Aorta (tissue), 5 donors: Measurements from ENCODE around the gene HLA-DMB. TPM values are rescaled to one million over a fixed set of nuclear protein-coding genes. Genes with fewer than 3 reads are reported as not detected.

Source experiments
- ATAC-seq: fragments of 200-7000 bp; cut with Tn5 transposase; one replicate; pipeline ENCODE4 v1.9.1; 2022; ENCODE audit warnings: moderate library complexity; ENCODE audit not compliant: low FRiP score
- DNase-seq, 2 donors: peaks; one replicate each; pipeline ENCODE4 v3.0.0-alpha.2; 2020
- H3K27ac ChIP-seq, 2 donors: one replicate each; pipeline ENCODE4 v1.5.1; 2013; ENCODE audit warnings: low read length in 2 of 2, mild to moderate bottlenecking in 2 of 2, moderate library complexity in 2 of 2, control low read depth in 1 of 2, inconsistent platforms in 1 of 2, low read depth in 1 of 2
- H3K27me3 ChIP-seq, 2 donors: one replicate each; pipeline ENCODE4 v1.6.1; 2013; ENCODE audit warnings: control low read depth in 1 of 2, low read length in 1 of 2, mild to moderate bottlenecking in 1 of 2, moderate library complexity in 1 of 2; ENCODE audit not compliant: insufficient read depth in 2 of 2, control insufficient read depth in 1 of 2
- H3K36me3 ChIP-seq, 2 donors: one replicate each; pipeline ENCODE4 v1.6.1; 2013; ENCODE audit warnings: control low read depth in 1 of 2, low read length in 1 of 2, mild to moderate bottlenecking in 1 of 2; ENCODE audit not compliant: insufficient read depth in 2 of 2, control insufficient read depth in 1 of 2
- H3K4me1 ChIP-seq, 2 donors: one replicate each; pipeline ENCODE4 v1.6.1; 2013; ENCODE audit warnings: low read length in 2 of 2, control low read depth in 1 of 2, mild to moderate bottlenecking in 1 of 2, moderate library complexity in 1 of 2; ENCODE audit not compliant: insufficient read depth in 2 of 2, control insufficient read depth in 1 of 2
- H3K4me3 ChIP-seq, 2 donors: one replicate each; pipeline ENCODE4 v1.5.1; 2013; ENCODE audit warnings: low read length in 2 of 2, control low read depth in 1 of 2, mild to moderate bottlenecking in 1 of 2
- H3K9me3 ChIP-seq: one replicate; pipeline ENCODE4 v1.6.1; 2013; ENCODE audit warnings: mild to moderate bottlenecking, low read length; ENCODE audit not compliant: control insufficient read depth
- WGBS, 2 donors: extraction: QIAGEN DNeasy Blood & Tissue Kit; methylation state at CpG; one replicate each; pipeline ENCODE4 v1.1.7; 2013; 5-methylcytosine and 5-hydroxymethylcytosine counted together
- intact Hi-C, 2 donors: fragments of 100-400 bp; cut with DNase I; formaldehyde crosslinking; loops; one replicate each; pipeline versions ENCODE4 v1.14.2 to v1.15.0; 2022
- polyA plus RNA-seq, 2 donors: library from polyadenylated mRNA; stranded (reverse); fragments of 200-250 nt; gene quantifications; one replicate each; pipeline ENCODE4 v1.2.3, GENCODE V29; 2013
- total RNA-seq, 2 donors: library from RNA; stranded (reverse); fragmentation: NEBNext Ultra II Directional; extraction: Animal tissue kit (Norgen Biotek cat#: 25700); gene quantifications; one replicate each; pipeline ENCODE4 v1.2.1, GENCODE V29; 2021
- donor health status: healthy with polysubstance abuse.
- donor health status: Bipolar disorder and iron deficiency.
- donor health status: DM: no; HTN: no; CAD: no.
- donor health status: DM: no; HTN: no; CAD: no.
- donor health status: DM: yes; HTN: yes; CAD: no.

HLA-DMB gene
- total and polyA plus RNA-seq, 4 donors, result 3.6 to 73.1 (median 27.9) TPM

- 65 to 68% methylated on average over 11 of the region's 11 CpGs for WGBS, 2 donors
- Histone ChIP-seq H3K27ac (no peak overlapping the region), H3K4me1 (no peaks in the 10 kb centered on the region), H3K36me3 (peaks cover 10 to 23% of the 10 kb centered on the region in 2 donors), H3K4me3 (no peak overlapping the region), H3K27me3 (no peaks in the 10 kb centered on the region), H3K9me3 (no peaks in the 10 kb centered on the region)
- intact Hi-C loops, result no loop called here
- no peak for DNase-seq
- no peak for ATAC-seq
Observed at GRCh38 chr6:32980488-32981038, 39.7 kb upstream of the HLA-DMB start.

DNA sequence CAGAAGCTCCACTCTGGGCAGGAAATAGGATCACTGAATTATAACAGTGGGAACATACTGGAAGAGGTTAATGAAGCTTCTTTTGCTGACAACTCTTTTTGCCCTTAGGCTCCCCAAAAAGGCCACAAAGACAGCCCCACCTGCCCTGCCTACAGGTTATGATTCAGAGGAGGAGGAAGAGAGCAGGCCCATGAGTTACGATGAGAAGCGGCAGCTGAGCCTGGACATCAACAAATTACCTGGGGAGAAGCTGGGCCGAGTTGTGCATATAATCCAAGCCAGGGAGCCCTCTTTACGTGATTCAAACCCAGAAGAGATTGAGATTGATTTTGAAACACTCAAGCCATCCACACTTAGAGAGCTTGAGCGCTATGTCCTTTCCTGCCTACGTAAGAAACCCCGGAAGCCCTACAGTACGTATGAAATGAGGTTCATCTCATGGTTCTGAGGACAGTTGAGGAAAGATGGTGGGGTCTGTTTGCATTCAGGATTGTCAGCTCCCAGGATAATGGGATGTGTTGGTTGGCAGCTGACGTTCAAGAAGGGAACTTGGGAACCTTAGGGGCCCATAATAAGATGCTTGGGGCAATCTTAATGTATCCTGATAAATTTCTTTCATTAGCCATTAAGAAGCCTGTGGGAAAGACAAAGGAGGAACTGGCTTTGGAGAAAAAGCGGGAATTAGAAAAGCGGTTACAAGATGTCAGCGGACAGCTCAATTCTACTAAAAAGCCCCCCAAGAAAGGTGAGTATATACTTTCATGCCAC is 39.1 kb upstream of the HLA-DMB start:
- H3K9me3 ChIP-seq, result no peaks in the 10 kb centered on the region
- H3K4me1 ChIP-seq, result no peaks in the 10 kb centered on the region
- intact Hi-C loops, result loop anchor here in 1 of 2 donors (10.0 kb wide), 1 partner anchor 785 kb away; the partner anchor contains the start of genes GPSM3 and PBX2
- no peak overlapping the region for H3K27ac ChIP-seq
- ATAC-seq (no peak), DNase-seq (no peak)
- 82 to 83% methylated on average over 12 of the region's 12 CpGs for WGBS, 2 donors
- H3K36me3 ChIP-seq, result peaks cover 10 to 24% of the 10 kb centered on the region in 2 donors
- H3K27me3 ChIP-seq, result no peaks in the 10 kb centered on the region
- H3K4me3 ChIP-seq, result no peak overlapping the region

GRCh38 chr6:32977953-32978324 is 37.1 kb upstream of the HLA-DMB start:
- intact Hi-C loops, result loop anchor here in 1 of 2 donors (10.0 kb wide), 1 partner anchor 783 kb away; the partner anchor contains the start of genes GPSM3 and PBX2
- H3K4me1 ChIP-seq, result no peaks in the 10 kb centered on the region
- no peak for ATAC-seq
- WGBS, 2 donors, result 49 to 50% methylated on average over 7 of the region's 7 CpGs
- no peak overlapping the region for H3K27ac ChIP-seq
- no peak for DNase-seq
- no peak overlapping the region for H3K4me3 ChIP-seq
- peaks cover 10 to 28% of the 10 kb centered on the region in 2 donors for H3K36me3 ChIP-seq
- H3K27me3 ChIP-seq, result no peaks in the 10 kb centered on the region
- no peaks in the 10 kb centered on the region for H3K9me3 ChIP-seq

GRCh38 chr6:32977272-32977952 is 36.6 kb upstream of the HLA-DMB start:
- no peaks in the 10 kb centered on the region for H3K27me3 ChIP-seq
- 50 to 55% methylated on average over 10 of the region's 10 CpGs for WGBS, 2 donors
- no peak overlapping the region for H3K4me3 ChIP-seq
- peaks cover 10 to 31% of the 10 kb centered on the region in 2 donors for H3K36me3 ChIP-seq
- DNase-seq, result no peak
- no peaks in the 10 kb centered on the region for H3K4me1 ChIP-seq
- no peaks in the 10 kb centered on the region for H3K9me3 ChIP-seq
- intact Hi-C loops, result loop anchor here in 1 of 2 donors (10.0 kb wide), 1 partner anchor 783 kb away; the partner anchor contains the start of genes GPSM3 and PBX2
- ATAC-seq, result no peak
- no peak overlapping the region for H3K27ac ChIP-seq

DNA sequence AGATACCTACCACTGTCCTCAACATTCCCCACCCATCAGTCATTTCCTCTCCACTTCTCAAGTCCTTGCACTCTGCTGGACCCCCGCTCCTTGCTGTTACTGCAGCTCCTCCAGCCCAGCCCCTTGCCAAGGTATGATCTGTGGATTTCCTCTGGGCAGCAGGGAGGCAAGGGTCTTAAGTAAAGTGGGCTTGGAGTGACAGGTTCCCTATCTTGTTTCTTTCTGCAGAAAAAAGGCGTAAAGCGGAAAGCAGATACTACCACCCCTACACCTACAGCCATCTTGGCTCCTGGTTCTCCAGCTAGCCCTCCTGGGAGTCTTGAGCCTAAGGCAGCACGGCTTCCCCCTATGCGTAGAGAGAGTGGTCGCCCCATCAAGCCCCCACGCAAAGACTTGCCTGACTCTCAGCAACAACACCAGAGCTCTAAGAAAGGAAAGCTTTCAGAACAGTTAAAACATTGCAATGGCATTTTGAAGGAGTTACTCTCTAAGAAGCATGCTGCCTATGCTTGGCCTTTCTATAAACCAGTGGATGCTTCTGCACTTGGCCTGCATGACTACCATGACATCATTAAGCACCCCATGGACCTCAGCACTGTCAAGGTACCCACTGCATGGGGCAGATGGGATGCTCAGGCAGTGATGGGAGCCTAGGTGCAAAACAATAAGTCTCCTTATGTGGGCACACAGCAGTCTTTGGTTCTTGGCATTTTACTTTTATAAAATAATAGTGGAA is 35.7 kb upstream of the HLA-DMB start:
- WGBS, 2 donors, result 63 to 68% methylated on average over 7 of the region's 7 CpGs
- no peak for DNase-seq
- H3K27me3 ChIP-seq, result peaks cover 0 to 2% of the 10 kb centered on the region in 2 donors
- no peaks in the 10 kb centered on the region for H3K9me3 ChIP-seq
- H3K36me3 ChIP-seq, result peaks cover 10 to 31% of the 10 kb centered on the region in 2 donors
- no peaks in the 10 kb centered on the region for H3K4me1 ChIP-seq
- H3K4me3 ChIP-seq, result no peak overlapping the region
- intact Hi-C loops, result loop anchor here in 1 of 2 donors (10.0 kb wide), 1 partner anchor 782 kb away; the partner anchor contains the start of genes GPSM3 and PBX2
- no peak for ATAC-seq
- H3K27ac ChIP-seq, result no peak overlapping the region

GRCh38 chr6:32975886-32976285 is 35.1 kb upstream of the HLA-DMB start:
- Histone ChIP-seq H3K9me3 (no peaks in the 10 kb centered on the region), H3K27ac (no peak overlapping the region), H3K36me3 (peaks cover 10 to 31% of the 10 kb centered on the region in 2 donors), H3K4me3 (no peak overlapping the region), H3K27me3 (peaks cover 0 to 2% of the 10 kb centered on the region in 2 donors), H3K4me1 (no peaks in the 10 kb centered on the region)
- 37 to 51% methylated on average over 2 of the region's 2 CpGs for WGBS, 2 donors
- DNase-seq, result no peak
- intact Hi-C loops, result loop anchor here in 1 of 2 donors (10.0 kb wide), 1 partner anchor 781 kb away; the partner anchor contains the start of genes GPSM3 and PBX2
- no peak for ATAC-seq

DNA sequence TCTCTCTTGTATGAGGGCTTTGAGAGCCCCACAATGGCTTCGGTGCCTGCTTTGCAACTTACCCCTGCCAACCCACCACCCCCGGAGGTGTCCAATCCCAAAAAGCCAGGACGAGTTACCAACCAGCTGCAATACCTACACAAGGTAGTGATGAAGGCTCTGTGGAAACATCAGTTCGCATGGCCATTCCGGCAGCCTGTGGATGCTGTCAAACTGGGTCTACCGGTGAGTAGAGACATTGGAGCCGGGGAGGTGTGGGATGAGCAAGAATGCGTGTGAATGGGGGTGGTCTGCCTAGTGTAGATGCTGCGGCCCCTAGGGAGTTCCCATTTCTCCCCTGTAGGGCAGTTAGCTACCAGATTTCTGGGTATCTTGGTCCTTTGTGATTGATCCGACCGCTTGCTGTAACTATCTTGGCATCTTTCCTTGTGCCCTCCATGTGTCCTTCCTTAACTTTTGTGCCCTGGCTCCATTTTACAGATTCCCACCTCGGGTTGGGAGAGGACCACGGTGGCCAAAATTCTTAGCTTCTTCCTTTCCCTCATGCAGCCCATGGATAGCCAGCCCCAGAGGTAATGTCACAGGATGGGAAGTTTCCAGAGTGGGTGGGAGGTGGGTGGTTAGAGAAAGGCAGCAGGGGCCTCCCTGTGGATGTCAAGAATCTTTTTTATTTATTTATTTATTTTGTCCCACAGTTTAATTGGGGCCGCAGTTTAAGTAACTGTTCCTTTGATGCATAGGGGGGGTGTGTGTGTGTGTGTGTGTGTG is 33.9 kb upstream of the HLA-DMB start:
- whole genome bisulfite sequencing, 2 donors, result 2 to 4% methylated on average over 14 of the region's 14 CpGs
- H3K9me3 ChIP-seq, result no peaks in the 10 kb centered on the region
- no peaks in the 10 kb centered on the region for H3K4me1 ChIP-seq
- intact Hi-C loops, result loop anchor here (5.0 to 10.0 kb wide), 3 partner anchors 132 to 780 kb away; partner anchors contain the start of genes GPSM3 (in 1 of the 2), PBX2 (in 1 of the 2) and PSMB8 (in 1 of the 2)
- no peak for ATAC-seq
- peaks cover 10 to 26% of the 10 kb centered on the region in 2 donors for H3K36me3 ChIP-seq
- peaks cover 0 to 2% of the 10 kb centered on the region in 2 donors for H3K27me3 ChIP-seq
- peak overlapping the region; percentile 83 to 91 for H3K4me3 ChIP-seq
- DNase-seq, result no peak
- no peak overlapping the region for H3K27ac ChIP-seq
